T1000 (cell line): Measurements from ENCODE around the gene CLEC4G.

Experiments used
- DNase-seq: peaks from one replicate; lab custom pipeline; 2025; ENCODE audit warnings: mixed read lengths; lab: John Stamatoyannopoulos, UW

Gene CLEC4G

GRCh38 chr19:7729211-7729610, 2.7 kb downstream of the CLEC4G start:
- no peak for DNase-seq

- no peak for DNase-seq
Observed at GRCh38 chr19:7725791-7726190, 6.1 kb downstream of the CLEC4G start.

- DNase-seq = no peak
Observed at GRCh38 chr19:7722231-7722651, 9.7 kb downstream of the CLEC4G start.

- DNase-seq = no peak
Observed at GRCh38 chr19:7720351-7720750, 11.6 kb downstream of the CLEC4G start.

- no peak for DNase-seq
Observed at GRCh38 chr19:7718668-7719067, 13.2 kb downstream of the CLEC4G start.

- no peak for DNase-seq
Observed at GRCh38 chr19:7716762-7717161, 15.1 kb downstream of the CLEC4G start.

GRCh38 chr19:7715671-7716070, 16.2 kb downstream of the CLEC4G start:
- DNase-seq = no peak

GRCh38 chr19:7710616-7711015, 21.3 kb downstream of the CLEC4G start:
- no peak for DNase-seq

- no peak for DNase-seq
Observed at GRCh38 chr19:7709932-7710460, 21.9 kb downstream of the CLEC4G start.

GRCh38 chr19:7706955-7707456, 24.9 kb downstream of the CLEC4G start:
- no peak for DNase-seq

- DNase-seq = no peak
Observed at GRCh38 chr19:7706188-7706954, 25.5 kb downstream of the CLEC4G start.

GRCh38 chr19:7705387-7706187, 26.3 kb downstream of the CLEC4G start:
- DNase-seq = no peak

GRCh38 chr19:7704280-7705060, 27.4 kb downstream of the CLEC4G start:
- no peak for DNase-seq

GRCh38 chr19:7703332-7703731, 28.6 kb downstream of the CLEC4G start:
- DNase-seq = no peak

GRCh38 chr19:7701654-7702457, 30.1 kb downstream of the CLEC4G start, which contains the start of gene FCER2:
TSS of gene FCER2 (minus strand) at chr19:7702131. CDS start at chr19:7699760, 2,371 bp downstream.
- no peak for DNase-seq

- DNase-seq = no peak
Observed at GRCh38 chr19:7701049-7701653, 30.8 kb downstream of the CLEC4G start.

- no peak for DNase-seq
Observed at GRCh38 chr19:7699417-7700401, 32.2 kb downstream of the CLEC4G start.

- DNase-seq = no peak
Observed at GRCh38 chr19:7699003-7699402, 32.9 kb downstream of the CLEC4G start.

GRCh38 chr19:7698583-7698982, 33.3 kb downstream of the CLEC4G start:
- DNase-seq = no peak
